WERI-Rb-1 (cell line): Measurements from ENCODE around the gene CUZD1.

Experiments used
- DNase-seq: peaks from one replicate; pipeline ENCODE4 v3.0.0-alpha.2; 2020
- H3K27ac ChIP-seq: fragments of 250-450 bp; sonication (Bioruptor Pico); 2 replicates; pipeline ENCODE4 v1.5.1; 2020; ENCODE audit warnings: mild to moderate bottlenecking, moderate library complexity
- H3K27me3 ChIP-seq: fragments of 250-450 bp; sonication (Bioruptor Pico); 2 replicates; pipeline ENCODE4 v1.5.1; 2021; ENCODE audit warnings: mild to moderate bottlenecking, low read depth, moderate library complexity; ENCODE audit not compliant: insufficient read depth, severe bottlenecking
- H3K36me3 ChIP-seq: fragments of 250-450 bp; sonication (Bioruptor Pico); 2 replicates; pipeline ENCODE4 v1.5.1; 2020; ENCODE audit warnings: mild to moderate bottlenecking, moderate library complexity
- H3K4me3 ChIP-seq: 2 replicates; pipeline ENCODE4 v1.5.1; 2011; ENCODE audit warnings: low read depth, mild to moderate bottlenecking, control low read depth, low read length
- H3K9me3 ChIP-seq: fragments of 250-450 bp; sonication (Bioruptor Pico); 2 replicates; pipeline ENCODE4 v1.5.1; 2021; ENCODE audit warnings: mild to moderate bottlenecking, moderate library complexity; ENCODE audit not compliant: severe bottlenecking
- TF ChIP-seq, protein P1 (sequence below): IDR thresholded peaks from 2 replicates; pipeline ENCODE4 v1.5.1; 2011; ENCODE audit warnings: low read depth, mild to moderate bottlenecking, control low read depth, inconsistent platforms, low read length

The CUZD1 gene

DNA sequence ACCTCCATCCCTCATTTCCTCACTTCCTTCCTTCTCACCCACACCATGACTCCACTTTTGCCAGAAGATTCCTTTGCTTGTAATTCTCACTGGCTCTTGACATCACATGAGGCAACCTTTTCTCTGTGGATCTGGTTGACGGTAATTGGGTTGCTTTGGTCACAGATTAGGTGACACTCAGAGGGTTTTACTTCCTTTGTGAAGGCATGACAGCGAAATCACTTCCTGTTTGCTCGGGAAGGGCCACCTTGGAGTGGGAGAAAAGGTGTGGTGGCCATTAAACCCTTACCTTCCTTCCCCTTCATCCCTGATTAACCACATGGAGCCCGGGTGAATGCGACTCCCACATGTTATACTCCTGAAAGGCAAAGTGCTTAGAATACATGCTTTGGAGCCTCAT, 30.2 kb downstream of the CUZD1 start:
- Histone ChIP-seq H3K27me3 (no peaks in the 10 kb centered on the region), H3K36me3 (no peaks in the 10 kb centered on the region), H3K4me3 (no peak overlapping the region), H3K27ac (no peak overlapping the region), H3K9me3 (no peaks in the 10 kb centered on the region)
- no peak for DNase-seq
- TF ChIP-seq, protein P1, sequence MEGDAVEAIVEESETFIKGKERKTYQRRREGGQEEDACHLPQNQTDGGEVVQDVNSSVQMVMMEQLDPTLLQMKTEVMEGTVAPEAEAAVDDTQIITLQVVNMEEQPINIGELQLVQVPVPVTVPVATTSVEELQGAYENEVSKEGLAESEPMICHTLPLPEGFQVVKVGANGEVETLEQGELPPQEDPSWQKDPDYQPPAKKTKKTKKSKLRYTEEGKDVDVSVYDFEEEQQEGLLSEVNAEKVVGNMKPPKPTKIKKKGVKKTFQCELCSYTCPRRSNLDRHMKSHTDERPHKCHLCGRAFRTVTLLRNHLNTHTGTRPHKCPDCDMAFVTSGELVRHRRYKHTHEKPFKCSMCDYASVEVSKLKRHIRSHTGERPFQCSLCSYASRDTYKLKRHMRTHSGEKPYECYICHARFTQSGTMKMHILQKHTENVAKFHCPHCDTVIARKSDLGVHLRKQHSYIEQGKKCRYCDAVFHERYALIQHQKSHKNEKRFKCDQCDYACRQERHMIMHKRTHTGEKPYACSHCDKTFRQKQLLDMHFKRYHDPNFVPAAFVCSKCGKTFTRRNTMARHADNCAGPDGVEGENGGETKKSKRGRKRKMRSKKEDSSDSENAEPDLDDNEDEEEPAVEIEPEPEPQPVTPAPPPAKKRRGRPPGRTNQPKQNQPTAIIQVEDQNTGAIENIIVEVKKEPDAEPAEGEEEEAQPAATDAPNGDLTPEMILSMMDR: no peak

DNA sequence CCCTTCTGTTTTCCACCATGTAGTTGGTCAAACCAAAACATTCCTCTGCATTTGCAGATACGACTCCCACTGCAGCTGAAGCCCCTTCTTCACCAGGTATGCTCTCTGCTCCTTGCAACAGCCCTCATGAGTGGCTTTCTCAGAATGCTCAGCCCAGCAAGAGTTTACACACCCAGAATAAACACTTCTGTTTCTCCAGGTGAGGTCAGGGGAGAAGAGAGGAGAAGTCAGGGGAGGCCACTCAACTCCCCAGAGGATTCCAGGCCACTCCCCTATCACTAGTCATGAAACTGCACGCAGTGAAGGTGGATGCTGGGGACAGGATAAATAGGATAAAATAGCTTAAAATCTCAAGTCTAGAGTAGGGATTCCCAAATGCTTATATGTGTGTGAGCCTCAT, 31.2 kb downstream of the CUZD1 start:
- DNase-seq: no peak
- Histone ChIP-seq H3K36me3 (no peaks in the 10 kb centered on the region), H3K27me3 (no peaks in the 10 kb centered on the region), H3K27ac (no peak overlapping the region), H3K4me3 (no peak overlapping the region), H3K9me3 (no peaks in the 10 kb centered on the region)
- TF ChIP-seq, protein P1: no peak

DNA sequence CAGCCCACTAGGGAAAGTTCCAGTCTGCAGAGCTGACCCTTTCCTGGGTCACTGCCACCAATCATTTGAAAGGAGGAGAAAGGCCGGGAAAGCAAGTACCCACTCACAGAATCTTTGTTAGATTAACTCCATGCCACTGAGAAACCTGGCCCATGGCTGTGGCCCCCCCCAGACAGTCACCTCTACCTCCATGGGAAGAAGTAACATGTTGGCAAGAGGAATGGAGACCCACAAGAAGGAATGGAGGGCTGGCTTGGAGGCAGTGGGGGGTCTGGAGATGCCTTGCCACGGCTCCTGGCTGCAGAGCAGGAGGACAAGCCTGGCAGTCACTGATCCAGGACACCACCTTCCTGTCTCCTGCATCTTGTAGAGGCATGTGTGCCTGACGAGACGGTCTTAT, 32.9 kb downstream of the CUZD1 start:
- Histone ChIP-seq H3K4me3 (no peak overlapping the region), H3K36me3 (no peaks in the 10 kb centered on the region), H3K9me3 (no peaks in the 10 kb centered on the region), H3K27me3 (no peaks in the 10 kb centered on the region), H3K27ac (no peak overlapping the region)
- DNase-seq: no peak
- TF ChIP-seq, protein P1: no peak

- Histone ChIP-seq H3K36me3 (no peaks in the 10 kb centered on the region), H3K27ac (no peak overlapping the region), H3K4me3 (no peak overlapping the region), H3K9me3 (no peaks in the 10 kb centered on the region), H3K27me3 (no peaks in the 10 kb centered on the region)
- TF ChIP-seq, protein P1: no peak
- no peak for DNase-seq
These were observed 43.4 kb downstream of the CUZD1 start for GRCh38 chr10:122802282-122802681.

DNA sequence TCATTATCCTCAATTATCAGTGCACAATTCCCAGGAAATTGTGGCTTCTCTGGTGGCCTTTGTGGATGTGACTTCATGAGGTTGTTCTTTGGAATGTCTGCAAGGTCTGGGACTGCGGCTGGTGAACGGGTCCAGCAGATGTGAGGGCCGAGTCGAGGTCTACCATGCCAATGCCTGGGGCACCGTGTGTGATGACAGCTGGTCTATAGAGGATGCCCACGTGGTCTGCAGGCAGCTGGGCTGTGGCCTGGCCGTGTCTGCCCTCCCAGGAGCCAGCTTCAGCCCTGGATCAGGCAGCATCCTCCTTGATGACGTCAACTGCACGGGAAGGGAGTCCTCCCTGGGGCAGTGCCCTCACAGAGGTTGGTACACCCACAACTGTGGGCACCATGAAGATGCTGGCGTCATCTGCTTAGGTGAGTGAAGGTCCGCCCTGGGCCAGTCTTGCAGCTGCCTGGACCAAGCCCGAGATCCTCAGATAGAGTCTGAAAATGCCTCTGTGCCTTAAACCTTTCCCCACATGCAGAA, 46.9 kb downstream of the CUZD1 start:
- H3K9me3 ChIP-seq: no peaks in the 10 kb centered on the region
- TF ChIP-seq, protein P1: no peak
- no peaks in the 10 kb centered on the region for H3K27me3 ChIP-seq
- no peak for DNase-seq
- H3K27ac ChIP-seq: no peak overlapping the region
- H3K36me3 ChIP-seq: no peaks in the 10 kb centered on the region
- H3K4me3 ChIP-seq: no peak overlapping the region

DNA sequence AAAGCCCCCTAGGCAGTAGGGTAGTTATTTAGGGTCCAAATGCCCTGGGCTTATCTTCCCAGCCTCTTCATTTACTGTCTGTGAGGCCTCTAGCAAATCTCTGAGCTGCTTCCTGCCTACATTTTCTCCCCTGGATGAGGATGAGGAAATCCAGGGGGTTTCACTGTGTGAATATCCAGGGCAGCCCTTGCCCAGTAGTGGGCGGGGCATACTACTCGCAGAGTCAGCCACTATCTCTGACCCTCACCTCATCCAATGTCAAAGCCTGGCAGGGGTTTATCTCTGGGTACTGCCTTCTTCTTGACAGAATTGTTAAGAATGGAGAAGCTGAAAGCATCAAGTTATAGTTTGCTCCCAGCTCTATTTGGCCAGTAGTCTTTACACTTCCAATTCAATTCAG, 48.9 kb downstream of the CUZD1 start:
- H3K4me3 ChIP-seq: no peak overlapping the region
- H3K9me3 ChIP-seq: no peaks in the 10 kb centered on the region
- TF ChIP-seq, protein P1: no peak
- H3K27me3 ChIP-seq: no peaks in the 10 kb centered on the region
- DNase-seq: no peak
- no peak overlapping the region for H3K27ac ChIP-seq
- H3K36me3 ChIP-seq: no peaks in the 10 kb centered on the region
